K562 (cell line): ENCODE data around the gene EHBP1L1. TPM values are rescaled to one million over a fixed set of nuclear protein-coding genes. Genes with fewer than 3 reads are reported as not detected.

Source experiments
- ATAC-seq: fragments of 200-7000 bp; cut with Tn5 transposase; 3 replicates; pipeline ENCODE4 v1.9.1; 2020; ENCODE audit warnings: moderate library complexity
- BruUV-seq: library from RNA; stranded (reverse); fragments of 400-500 nt; replicated peaks from 2 replicates; lab custom pipeline; 2021; lab: Mats Ljungman, UMichigan
- CTCF ChIA-PET: fragments of 300-600 bp; formaldehyde crosslinking; extraction: SDS; loops from one replicate; lab custom pipeline; 2021; ENCODE audit warnings: low intra/inter-chr PET ratio; lab: Yijun Ruan, JAX
- POLR2A ChIA-PET: fragments of 300-600, 350-650 bp; sonication (Branson Sonifier 250); formaldehyde crosslinking; extraction: SDS; loops from one replicate; lab custom pipeline; 2021; ENCODE audit warnings: antibody characterized with exemption, inconsistent platforms; lab: Yijun Ruan, JAX
- DNase-seq, 4 experiments: peaks; one replicate each; pipeline versions ENCODE4 v3.0.0 to v3.0.0-alpha.2; 2011 to 2018; ENCODE audit warnings: low spot score in 3 of 4, mixed read lengths in 3 of 4; ENCODE audit errors: extremely low read depth in 1 of 4
- FAIRE-seq: peaks from 2 replicates; lab custom pipeline; 2011; peaks lifted over from hg19 to GRCh38; lab: Jason Lieb, UNC
- H2AFZ ChIP-seq: 2 replicates; pipeline ENCODE4 v1.6.0; 2011; ENCODE audit warnings: low read depth, low read length, control low read depth, inconsistent platforms
- H3K27ac ChIP-seq: fragments of 200-600 bp; 3 replicates; pipeline ENCODE4 v1.8.0; 2011; ENCODE audit warnings: low read depth, mild to moderate bottlenecking, control low read depth, inconsistent platforms, low read length, moderate library complexity, mixed read lengths; ENCODE audit errors: extremely low read depth
- H3K27me3 ChIP-seq, 2 experiments: fragments of 300-600 bp in 1 of 2; 2 replicates in 1 of 2; 3 replicates in 1 of 2; pipeline versions ENCODE4 v1.6.0 to v1.8.0; 2011; ENCODE audit warnings: inconsistent platforms in 2 of 2, low read length in 2 of 2, mild to moderate bottlenecking in 1 of 2, mixed read lengths in 1 of 2, moderate library complexity in 1 of 2; ENCODE audit not compliant: control insufficient read depth in 2 of 2, insufficient read depth in 2 of 2
- H3K36me3 ChIP-seq: fragments of 300-600 bp; 3 replicates; pipeline ENCODE4 v1.8.0; 2011; ENCODE audit warnings: mild to moderate bottlenecking, low read length, inconsistent platforms; ENCODE audit not compliant: control insufficient read depth, insufficient read depth
- H3K4me1 ChIP-seq, 2 experiments: fragments of 200-600 bp in 1 of 2; replicated peaks in 1 of 2; 2 replicates in 1 of 2; 3 replicates in 1 of 2; pipeline versions ENCODE4 v1.5.1 to v1.8.0; 2011; ENCODE audit warnings: inconsistent platforms in 2 of 2, low read length in 2 of 2, mild to moderate bottlenecking in 1 of 2, mixed read lengths in 1 of 2, moderate library complexity in 1 of 2; ENCODE audit not compliant: control insufficient read depth in 2 of 2, insufficient read depth in 2 of 2
- H3K4me2 ChIP-seq: 2 replicates; pipeline ENCODE4 v1.6.1; 2011; ENCODE audit warnings: low read length, control low read depth, inconsistent platforms, mixed read lengths; ENCODE audit not compliant: insufficient read depth
- H3K4me3 ChIP-seq: fragments of 200-600 bp; sonication (generic), shearing (Covaris generic); 2 replicates; pipeline ENCODE4 v1.5.1; 2016; ENCODE audit warnings: control low read depth, inconsistent platforms
- H3K79me2 ChIP-seq: fragments of 200-600 bp; 3 replicates; pipeline ENCODE4 v1.8.0; 2011; ENCODE audit warnings: low read length, inconsistent platforms; ENCODE audit not compliant: control insufficient read depth, insufficient read depth
- H3K9ac ChIP-seq, 2 experiments: 2 replicates each; pipeline versions ENCODE4 v1.6.0 to v1.6.1; 2011; ENCODE audit warnings: low read depth in 2 of 2, low read length in 2 of 2, control low read depth in 1 of 2, inconsistent platforms in 1 of 2, mild to moderate bottlenecking in 1 of 2, mixed read lengths in 1 of 2; ENCODE audit not compliant: insufficient read depth in 1 of 2
- H3K9me1 ChIP-seq: one replicate; pipeline ENCODE4 v1.6.0; 2011; ENCODE audit warnings: inconsistent platforms, mild to moderate bottlenecking, low read length, moderate library complexity; ENCODE audit not compliant: control insufficient read depth, insufficient read depth
- H3K9me3 ChIP-seq: replicated peaks from 2 replicates; pipeline ENCODE4 v1.5.1; 2011; ENCODE audit warnings: low read depth, low read length, inconsistent platforms; ENCODE audit not compliant: control insufficient read depth, insufficient read depth
- H4K20me1 ChIP-seq: replicated peaks from 2 replicates; pipeline ENCODE4 v1.6.1; 2011; ENCODE audit warnings: low read length, inconsistent platforms, mixed read lengths; ENCODE audit not compliant: control insufficient read depth, insufficient read depth
- KDM2B ChIP-seq: fragments of 250-450 bp; sonication (Bioruptor Pico); IDR thresholded peaks from 2 replicates; pipeline ENCODE4 v1.8.0; 2021; ENCODE audit warnings: mild to moderate bottlenecking, moderate library complexity
- POLR2G ChIP-seq: fragments of 200-400 bp; formaldehyde crosslinking; IDR thresholded peaks from 2 replicates; pipeline ENCODE4 v1.6.1; 2017; ENCODE audit warnings: low read depth, mild to moderate bottlenecking, antibody characterized with exemption, low read length, moderate library complexity
- ZFP91 ChIP-seq: sonication (generic); formaldehyde crosslinking; IDR thresholded peaks from 2 replicates; pipeline ENCODE4 v1.8.0; 2022; ENCODE audit warnings: mild to moderate bottlenecking, missing genetic modification reagents
- WGBS: fragments of 100-300 bp; shearing (Covaris generic); methylation state at CpG from one replicate; pipeline ENCODE4 v1.1.6; 2016; ENCODE audit warnings: low coverage, mixed read lengths; ENCODE audit not compliant: insufficient coverage; ENCODE audit errors: missing lambda C conversion rate; 5-methylcytosine and 5-hydroxymethylcytosine counted together
- in situ Hi-C: fragments of 300-500 bp; cut with MboI; formaldehyde crosslinking; loops from 4 replicates; pipeline ENCODE4 v1.15.0; 2018; ENCODE audit warnings: inconsistent platforms, mixed read lengths
- intact Hi-C: fragments of 100-400 bp; cut with micrococcal nuclease; formaldehyde crosslinking; loops from 2 replicates; pipeline ENCODE4 v1.14.2; 2022
- polyA plus RNA-seq, 8 experiments: library from polyadenylated mRNA; depleted of rRNA in 4 of 8; stranded (reverse) in 5 of 8; unstranded in 3 of 8; fragments of >200 nt; fragmentation: Nextera tagmentation in 2 of 8; fragmentation: Illumina TruSeq in 1 of 8; extraction: Ambion mirVana in 2 of 8; extraction: Trizol in 1 of 8; gene quantifications; 2 replicates each; pipeline versions ENCODE4 v1.2.1 to v1.2.3, GENCODE V29; 2011 to 2014; ENCODE audit warnings: inconsistent platforms in 1 of 8, missing spikeins in 1 of 8
- total RNA-seq, 7 experiments: library from RNA; depleted of rRNA in 6 of 7; stranded (reverse); fragments of >200 nt in 6 of 7; fragmentation: Illumina TruSeq in 2 of 7; extraction: Trizol in 2 of 7; gene quantifications; 2 replicates each; pipeline versions ENCODE4 v1.2.1 to v1.2.3, GENCODE V29; 2011 to 2021; ENCODE audit warnings: low replicate concordance in 1 of 7

EHBP1L1 gene
- total and polyA plus RNA-seq, 9 of the 15 experiments (the other 6 are each of a cell fraction or from before 2014, with no cell fraction given): 0.03 to 87.1 (median 26.3) TPM

- no peak overlapping the region for H3K27ac ChIP-seq
- intact Hi-C loops (no loop called here), in situ Hi-C loops (no loop called here)
- no peak for TF ChIP-seq ZFP91 (CRISPR knock-in tag)
- TF ChIP-seq POLR2G: peak; percentile 51
- no peak for TF ChIP-seq KDM2B (CRISPR knock-in tag)
- no peak overlapping the region for H2AFZ ChIP-seq
- no peaks in the 10 kb centered on the region for H3K9me1 ChIP-seq
- ChIA-PET CTCF (no interaction called here), POLR2A (interaction anchor here (0.6 to 1.2 kb wide), 3 partner anchors 34 to 83 kb away, joined by 3 to 4 read pairs (median 3); partner anchors contain the start of gene MALAT1)
- no peak overlapping the region for H3K4me3 ChIP-seq
- H4K20me1 ChIP-seq: no peaks in the 10 kb centered on the region
- WGBS: 96% methylated on average over 2 of the region's 3 CpGs
- FAIRE-seq (no peak), DNase-seq (no peak), ATAC-seq (no peak)
- H3K36me3 ChIP-seq: peaks cover 79% of the 10 kb centered on the region; the same call in 2 of the 3 replicates
- peaks cover 19% of the 10 kb centered on the region for H3K79me2 ChIP-seq
- no TSS peak for BruUV-seq
- peaks cover 19 to 74% of the 10 kb centered on the region in 2 experiments for H3K4me1 ChIP-seq
- H3K4me2 ChIP-seq: no peak overlapping the region
- H3K27me3 ChIP-seq: no peaks in the 10 kb centered on the region
- H3K9me3 ChIP-seq: no peaks in the 10 kb centered on the region
- peak overlapping the region in 1 of 2 experiments; percentile 35; a peak in 2 of 4 replicates for H3K9ac ChIP-seq
Measured at GRCh38 chr11:65581928-65582327, 6.1 kb downstream of the EHBP1L1 start.
